Measurements from ENCODE around the gene TSPAN18.

The TSPAN18 gene

GRCh38 chr11:44948155-44948554 is 221.4 kb downstream of the TSPAN18 start:
- no peaks in the 10 kb centered on the region for H4K20me1 ChIP-seq (ENCODE audit: insufficient read depth, low read length, poor library complexity, severe bottlenecking)
- H3K79me2 ChIP-seq (ENCODE audit: insufficient read depth, low read length): no peaks in the 10 kb centered on the region
- H3K9me3 ChIP-seq (ENCODE audit: insufficient read depth, low read depth, low read length): no peaks in the 10 kb centered on the region
- H3F3A ChIP-seq (ENCODE audit: low read depth): no peaks in the 10 kb centered on the region
- no peaks in the 10 kb centered on the region for H3K27me3 ChIP-seq (ENCODE audit: insufficient read depth, low read length, poor library complexity, severe bottlenecking)
- no peak overlapping the region for H3K4me2 ChIP-seq (ENCODE audit: low read depth, low read length, poor library complexity, severe bottlenecking)
- H3K4me3 ChIP-seq (ENCODE audit: low read length, poor library complexity, severe bottlenecking): no peak overlapping the region
- H3K4me1 ChIP-seq (ENCODE audit: insufficient read depth, low read length, poor library complexity, severe bottlenecking): peaks cover 18% of the 10 kb centered on the region
- TF ChIP-seq EZH2phosphoT487 (IDR thresholded peaks at IDR 0.05; ENCODE audit: borderline replicate concordance) (no peak), CTCF (conservative IDR thresholded peaks at IDR 0.05; ENCODE audit: low read length) (no peak)
- no peaks in the 10 kb centered on the region for H3K9me2 ChIP-seq (replicated peaks; ENCODE audit: low read depth, low read length)
- no peak overlapping the region for H3K9ac ChIP-seq (ENCODE audit: low read depth, low read length, poor library complexity, severe bottlenecking)
- H2AFZ ChIP-seq (ENCODE audit: low read length): no peak overlapping the region
- H3K36me3 ChIP-seq (ENCODE audit: insufficient read depth, low read length): no peaks in the 10 kb centered on the region

GRCh38 chr11:44949160-44950030 is 222.6 kb downstream of the TSPAN18 start:
- H4K20me1 ChIP-seq (ENCODE audit: insufficient read depth, low read length, poor library complexity, severe bottlenecking): no peaks in the 10 kb centered on the region

GRCh38 chr11:44950031-44950624 is 223.4 kb downstream of the TSPAN18 start:
- Histone ChIP-seq H3K9me2 (replicated peaks; ENCODE audit: low read depth, low read length) (no peaks in the 10 kb centered on the region), H3K9ac (ENCODE audit: low read depth, low read length, poor library complexity, severe bottlenecking) (no peak overlapping the region), H4K20me1 (ENCODE audit: insufficient read depth, low read length, poor library complexity, severe bottlenecking) (no peaks in the 10 kb centered on the region), H3K9me3 (ENCODE audit: insufficient read depth, low read depth, low read length) (no peaks in the 10 kb centered on the region), H2AFZ (ENCODE audit: low read length) (no peak overlapping the region), H3K4me3 (ENCODE audit: low read length, poor library complexity, severe bottlenecking) (no peak overlapping the region), H3K4me2 (ENCODE audit: low read depth, low read length, poor library complexity, severe bottlenecking) (no peak overlapping the region), H3K79me2 (ENCODE audit: insufficient read depth, low read length) (no peaks in the 10 kb centered on the region), H3K36me3 (ENCODE audit: insufficient read depth, low read length) (no peaks in the 10 kb centered on the region), H3F3A (ENCODE audit: low read depth) (no peaks in the 10 kb centered on the region), H3K27me3 (ENCODE audit: insufficient read depth, low read length, poor library complexity, severe bottlenecking) (no peaks in the 10 kb centered on the region), H3K4me1 (ENCODE audit: insufficient read depth, low read length, poor library complexity, severe bottlenecking) (peaks cover 13% of the 10 kb centered on the region)
- no peak for TF ChIP-seq CTCF (conservative IDR thresholded peaks at IDR 0.05; ENCODE audit: low read length)
- no peak for TF ChIP-seq EZH2phosphoT487 (IDR thresholded peaks at IDR 0.05; ENCODE audit: borderline replicate concordance)

More at GRCh38 chr11:44949160-44950030, 222.6 kb downstream of the TSPAN18 start:
- H3K79me2 ChIP-seq (ENCODE audit: insufficient read depth, low read length): no peaks in the 10 kb centered on the region
- H3K4me1 ChIP-seq (ENCODE audit: insufficient read depth, low read length, poor library complexity, severe bottlenecking): peaks cover 14% of the 10 kb centered on the region
- H3K9me3 ChIP-seq (ENCODE audit: insufficient read depth, low read depth, low read length): no peaks in the 10 kb centered on the region
- no peak overlapping the region for H3K4me3 ChIP-seq (ENCODE audit: low read length, poor library complexity, severe bottlenecking)
- no peak overlapping the region for H3K4me2 ChIP-seq (ENCODE audit: low read depth, low read length, poor library complexity, severe bottlenecking)
- H3K9me2 ChIP-seq (replicated peaks; ENCODE audit: low read depth, low read length): no peaks in the 10 kb centered on the region
- no peaks in the 10 kb centered on the region for H3F3A ChIP-seq (ENCODE audit: low read depth)
- H3K9ac ChIP-seq (ENCODE audit: low read depth, low read length, poor library complexity, severe bottlenecking): no peak overlapping the region
- no peaks in the 10 kb centered on the region for H3K36me3 ChIP-seq (ENCODE audit: insufficient read depth, low read length)
- H2AFZ ChIP-seq (ENCODE audit: low read length): no peak overlapping the region
- TF ChIP-seq EZH2phosphoT487 (IDR thresholded peaks at IDR 0.05; ENCODE audit: borderline replicate concordance) (no peak), CTCF (conservative IDR thresholded peaks at IDR 0.05; ENCODE audit: low read length) (peak; percentile 51)
- H3K27me3 ChIP-seq (ENCODE audit: insufficient read depth, low read length, poor library complexity, severe bottlenecking): no peaks in the 10 kb centered on the region
